HG02840 (cell line): ENCODE data around the gene ERC2.

Experiments
- ATAC-seq: cut with Tn5 transposase; IDR thresholded peaks from one replicate; pipeline ENCODE4 v1.9.1; 2021; ENCODE audit warnings: mild to moderate bottlenecking, moderate library complexity, moderate number of reproducible peaks; ENCODE audit not compliant: unreplicated experiment, low FRiP score

ERC2 gene

GRCh38 chr3:55481744-55482495 is 986.3 kb downstream of the ERC2 start:
- no peak for ATAC-seq

GRCh38 chr3:55480911-55481743 is 987.1 kb downstream of the ERC2 start:
- ATAC-seq, result no peak

- no peak for ATAC-seq
Observed at GRCh38 chr3:55477306-55478303, 990.7 kb downstream of the ERC2 start.

GRCh38 chr3:55476515-55476914 is 991.8 kb downstream of the ERC2 start:
- no peak for ATAC-seq

- no peak for ATAC-seq
Observed at GRCh38 chr3:55474213-55474632, 994.0 kb downstream of the ERC2 start.

GRCh38 chr3:55473788-55474187 is 994.5 kb downstream of the ERC2 start:
- no peak for ATAC-seq

GRCh38 chr3:55471522-55472280 is 996.6 kb downstream of the ERC2 start:
- ATAC-seq, result no peak

GRCh38 chr3:55471084-55471483 is 997.2 kb downstream of the ERC2 start:
- ATAC-seq, result no peak

- ATAC-seq, result no peak
Observed at GRCh38 chr3:55469957-55470526, 998.2 kb downstream of the ERC2 start.

GRCh38 chr3:55468251-55468650 is 1000.0 kb downstream of the ERC2 start:
- no peak for ATAC-seq

- no peak for ATAC-seq
Observed at GRCh38 chr3:55467099-55467498, 1001.2 kb downstream of the ERC2 start.

- no peak for ATAC-seq
Observed at GRCh38 chr3:55466526-55466925, 1001.7 kb downstream of the ERC2 start.

GRCh38 chr3:55461896-55462295 is 1006.4 kb downstream of the ERC2 start:
- no peak for ATAC-seq

- ATAC-seq, result no peak
Observed at GRCh38 chr3:55459838-55460237, 1008.4 kb downstream of the ERC2 start.
